A673 (cell line): Measurements from ENCODE around the gene MKRN2. TPM values are rescaled to one million over a fixed set of nuclear protein-coding genes. Genes with fewer than 3 reads are reported as not detected.

Experiments
- BruUV-seq: library from RNA; stranded (reverse); fragments of 400-500 nt; replicated peaks from 2 replicates; lab custom pipeline; 2021; lab: Mats Ljungman, UMichigan
- CTCF ChIA-PET: fragments of 300-600 bp; sonication (Branson Sonifier 250); formaldehyde crosslinking; loops from one replicate; lab custom pipeline; 2022; ENCODE audit warnings: antibody characterized with exemption; lab: Charles Lee
- POLR2A ChIA-PET: fragments of 300-600 bp; sonication (Branson Sonifier 250); formaldehyde crosslinking; loops from one replicate; lab custom pipeline; 2022; ENCODE audit warnings: antibody characterized with exemption; ENCODE audit not compliant: low non-redundant PET; lab: Charles Lee
- DNase-seq: peaks from one replicate; pipeline ENCODE4 v3.0.0-alpha.2; 2015; ENCODE audit warnings: low spot score
- H3K27ac ChIP-seq: fragments of 200-600 bp; sonication (generic); 2 replicates; pipeline ENCODE4 v1.5.1; 2016; ENCODE audit warnings: mixed run types, low read depth, mild to moderate bottlenecking, mixed read lengths, antibody characterized with exemption, low read length; ENCODE audit not compliant: poor library complexity, severe bottlenecking
- H3K27me3 ChIP-seq: fragments of 200-600 bp; sonication (generic); replicated peaks from 2 replicates; pipeline ENCODE4 v1.6.1; 2017; ENCODE audit warnings: mixed run types, low read depth, mild to moderate bottlenecking, mixed read lengths, antibody characterized with exemption, low read length; ENCODE audit not compliant: insufficient read depth, poor library complexity
- H3K36me3 ChIP-seq: fragments of 200-600 bp; sonication (generic); 2 replicates; pipeline ENCODE4 v1.6.1; 2016; ENCODE audit warnings: mixed run types, mild to moderate bottlenecking, mixed read lengths, antibody characterized with exemption, low read length; ENCODE audit not compliant: insufficient read depth, poor library complexity, severe bottlenecking
- H3K4me1 ChIP-seq: fragments of 200-600 bp; sonication (generic); 2 replicates; pipeline ENCODE4 v1.6.1; 2017; ENCODE audit warnings: mixed run types, mild to moderate bottlenecking, mixed read lengths, antibody characterized with exemption, low read length; ENCODE audit not compliant: insufficient read depth, poor library complexity, severe bottlenecking
- H3K4me3 ChIP-seq: fragments of 200-600 bp; sonication (generic); 2 replicates; pipeline ENCODE4 v1.5.1; 2016; ENCODE audit warnings: low read depth, mixed run types, mild to moderate bottlenecking, mixed read lengths, low read length; ENCODE audit not compliant: poor library complexity, severe bottlenecking
- H3K9me3 ChIP-seq: fragments of 200-600 bp; sonication (generic); 2 replicates; pipeline ENCODE4 v1.6.1; 2016; ENCODE audit warnings: mixed run types, low read depth, mild to moderate bottlenecking, mixed read lengths, antibody characterized with exemption, low read length; ENCODE audit not compliant: poor library complexity, severe bottlenecking
- EZH2 ChIP-seq: fragments of 200-600 bp; sonication (generic); IDR thresholded peaks from 2 replicates; pipeline ENCODE4 v1.6.1; 2017; ENCODE audit warnings: borderline replicate concordance, low read depth, mild to moderate bottlenecking, mixed read lengths, antibody characterized with exemption, low read length; ENCODE audit not compliant: poor library complexity, severe bottlenecking
- intact Hi-C: fragments of 100-400 bp; cut with micrococcal nuclease; formaldehyde crosslinking; loops from one replicate; pipeline ENCODE4 v1.10.0; 2022; ENCODE audit not compliant: unreplicated experiment
- total RNA-seq: library from RNA; stranded (reverse); gene quantifications from 2 replicates; pipeline ENCODE4 v1.2.3, GENCODE V29; 2021
- TF ChIP-seq, protein P1 (sequence below): fragments of 300-800, 200-600 bp; sonication (generic); conservative IDR thresholded peaks from 2 replicates; pipeline ENCODE4 v1.5.1; 2017; ENCODE audit warnings: low read depth, mild to moderate bottlenecking, antibody characterized with exemption, low read length, moderate library complexity, mixed read lengths

Gene MKRN2
- total RNA-seq, 1 experiment from 2014 or later = 47.3 TPM

DNA sequence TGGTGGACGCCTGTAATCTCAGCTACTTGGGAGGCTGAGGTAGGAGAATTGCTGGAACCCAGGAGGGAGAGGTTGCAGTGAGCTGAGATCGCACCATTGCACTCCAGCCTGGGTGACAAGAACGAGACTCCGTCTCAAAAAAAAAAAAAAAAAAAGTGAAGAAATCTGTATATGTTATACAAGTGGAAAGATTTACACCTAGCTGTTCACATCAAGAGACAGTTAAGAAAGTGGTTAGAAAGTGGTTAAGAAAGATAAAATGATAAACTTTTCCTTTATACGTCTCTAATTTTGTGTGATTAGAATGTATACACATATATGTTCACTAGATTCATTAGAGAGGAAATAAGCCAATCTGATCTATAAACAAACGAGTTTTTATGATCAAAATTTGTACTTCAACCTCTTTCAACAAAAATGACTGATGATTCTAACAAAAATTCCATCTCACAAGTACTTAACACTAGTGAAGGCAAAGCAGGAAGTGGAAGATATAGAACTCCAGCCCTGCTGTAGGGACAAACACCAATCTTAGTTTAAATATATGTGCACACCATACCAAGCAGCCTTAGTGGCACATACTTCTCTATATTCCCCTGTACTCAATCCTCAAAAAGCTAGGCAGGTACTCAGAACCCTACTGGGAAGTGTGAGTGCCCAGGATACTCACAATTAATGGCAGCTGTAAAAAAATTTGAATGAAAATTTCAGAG is 55.8 kb downstream of the MKRN2 start:
- TF ChIP-seq EZH2 = no peak
- TF ChIP-seq, protein P1, sequence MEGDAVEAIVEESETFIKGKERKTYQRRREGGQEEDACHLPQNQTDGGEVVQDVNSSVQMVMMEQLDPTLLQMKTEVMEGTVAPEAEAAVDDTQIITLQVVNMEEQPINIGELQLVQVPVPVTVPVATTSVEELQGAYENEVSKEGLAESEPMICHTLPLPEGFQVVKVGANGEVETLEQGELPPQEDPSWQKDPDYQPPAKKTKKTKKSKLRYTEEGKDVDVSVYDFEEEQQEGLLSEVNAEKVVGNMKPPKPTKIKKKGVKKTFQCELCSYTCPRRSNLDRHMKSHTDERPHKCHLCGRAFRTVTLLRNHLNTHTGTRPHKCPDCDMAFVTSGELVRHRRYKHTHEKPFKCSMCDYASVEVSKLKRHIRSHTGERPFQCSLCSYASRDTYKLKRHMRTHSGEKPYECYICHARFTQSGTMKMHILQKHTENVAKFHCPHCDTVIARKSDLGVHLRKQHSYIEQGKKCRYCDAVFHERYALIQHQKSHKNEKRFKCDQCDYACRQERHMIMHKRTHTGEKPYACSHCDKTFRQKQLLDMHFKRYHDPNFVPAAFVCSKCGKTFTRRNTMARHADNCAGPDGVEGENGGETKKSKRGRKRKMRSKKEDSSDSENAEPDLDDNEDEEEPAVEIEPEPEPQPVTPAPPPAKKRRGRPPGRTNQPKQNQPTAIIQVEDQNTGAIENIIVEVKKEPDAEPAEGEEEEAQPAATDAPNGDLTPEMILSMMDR = no peak
- intact Hi-C loops = no loop called here
- Histone ChIP-seq H3K27ac (no peak overlapping the region), H3K27me3 (no peaks in the 10 kb centered on the region), H3K4me1 (no peaks in the 10 kb centered on the region), H3K9me3 (no peaks in the 10 kb centered on the region), H3K4me3 (no peak overlapping the region), H3K36me3 (peaks cover 52% of the 10 kb centered on the region)
- no TSS peak for BruUV-seq
- CTCF ChIA-PET = no interaction called here
- DNase-seq = no peak
- POLR2A ChIA-PET = no interaction called here

DNA sequence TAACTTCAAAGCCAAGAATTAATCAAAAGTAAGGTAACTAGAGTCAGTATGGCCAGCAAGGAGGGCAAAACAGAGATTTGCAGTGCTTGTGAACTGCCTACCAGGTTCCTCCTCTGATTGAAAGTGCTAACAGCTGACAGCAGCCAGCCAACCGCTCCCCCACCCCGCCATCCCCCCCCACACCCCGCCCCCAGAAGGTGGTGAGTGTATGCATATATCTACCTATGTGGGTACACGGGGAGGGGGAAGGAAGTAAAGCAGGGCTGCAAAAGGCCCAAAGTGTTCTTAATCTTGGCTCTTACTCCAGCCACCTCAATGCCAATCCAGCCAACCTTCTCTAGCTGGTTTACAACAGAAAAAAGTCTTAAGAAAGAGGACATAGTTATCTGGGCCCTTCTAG is 56.4 kb downstream of the MKRN2 start:
- Histone ChIP-seq H3K27me3 (no peaks in the 10 kb centered on the region), H3K4me3 (no peak overlapping the region), H3K4me1 (no peaks in the 10 kb centered on the region), H3K36me3 (peaks cover 52% of the 10 kb centered on the region), H3K9me3 (no peaks in the 10 kb centered on the region), H3K27ac (no peak overlapping the region)
- CTCF ChIA-PET = no interaction called here
- POLR2A ChIA-PET = no interaction called here
- DNase-seq = no peak
- TF ChIP-seq, protein P1 = no peak
- TF ChIP-seq EZH2 = no peak
- BruUV-seq = no TSS peak
- intact Hi-C loops = no loop called here

DNA sequence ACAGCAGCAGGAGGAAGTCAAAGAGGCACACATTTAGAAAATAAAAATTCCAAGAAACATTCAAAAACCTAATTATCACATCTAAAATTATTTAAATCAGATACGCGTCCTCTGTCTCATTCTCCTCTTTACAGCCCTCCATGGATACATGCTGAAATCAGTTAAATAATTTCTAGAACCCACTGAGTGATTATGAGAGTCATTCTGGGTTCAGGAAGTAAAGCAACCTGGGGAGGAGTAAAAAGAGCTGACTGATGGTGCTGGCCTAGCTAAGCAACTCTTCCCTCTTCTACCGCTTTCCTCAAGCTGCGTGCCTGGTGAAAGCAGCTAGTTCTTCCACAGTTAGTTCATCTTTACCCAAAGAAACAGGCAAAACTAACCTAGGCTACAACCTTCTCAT is 58.4 kb downstream of the MKRN2 start:
- H3K27me3 ChIP-seq = no peaks in the 10 kb centered on the region
- CTCF ChIA-PET = no interaction called here
- POLR2A ChIA-PET = interaction anchor here (0.6 kb wide), 1 partner anchor 10 kb away, joined by 8 read pairs; no protein-coding TSS in a partner anchor
- H3K9me3 ChIP-seq = no peaks in the 10 kb centered on the region
- peaks cover 47% of the 10 kb centered on the region for H3K36me3 ChIP-seq
- H3K27ac ChIP-seq = no peak overlapping the region
- intact Hi-C loops = no loop called here
- no TSS peak for BruUV-seq
- no peaks in the 10 kb centered on the region for H3K4me1 ChIP-seq
- no peak overlapping the region for H3K4me3 ChIP-seq
- no peak for DNase-seq
- TF ChIP-seq, protein P1 = no peak
- no peak for TF ChIP-seq EZH2
